Hematopoietic multipotent progenitor cell (in vitro differentiated cells): ENCODE results near the gene DTNBP1. TPM values are rescaled to one million over a fixed set of nuclear protein-coding genes. Genes with fewer than 3 reads are reported as not detected.
A peak's percentile ranks its signal among the peaks of the same experiment; 100 is the strongest.
"Not testable (repeated sequence)": the region's sequence is repeated elsewhere in the genome, so short reads cannot be mapped to it uniquely, and the experiment has no call there.

ENCODE experiments used
- DNase-seq, 3 donors: peaks; one replicate each; pipeline ENCODE4 v3.0.0-alpha.2; 2011 to 2015; ENCODE audit warnings: low read depth in 2 of 3, low spot score in 2 of 3
- total RNA-seq: library from RNA; depleted of rRNA; stranded (reverse); fragments of >200 nt; gene quantifications from one replicate; pipeline ENCODE4 v1.2.3, GENCODE V29; 2012

The DTNBP1 gene
- total RNA-seq, 1 donor = 17.5 TPM

DNA sequence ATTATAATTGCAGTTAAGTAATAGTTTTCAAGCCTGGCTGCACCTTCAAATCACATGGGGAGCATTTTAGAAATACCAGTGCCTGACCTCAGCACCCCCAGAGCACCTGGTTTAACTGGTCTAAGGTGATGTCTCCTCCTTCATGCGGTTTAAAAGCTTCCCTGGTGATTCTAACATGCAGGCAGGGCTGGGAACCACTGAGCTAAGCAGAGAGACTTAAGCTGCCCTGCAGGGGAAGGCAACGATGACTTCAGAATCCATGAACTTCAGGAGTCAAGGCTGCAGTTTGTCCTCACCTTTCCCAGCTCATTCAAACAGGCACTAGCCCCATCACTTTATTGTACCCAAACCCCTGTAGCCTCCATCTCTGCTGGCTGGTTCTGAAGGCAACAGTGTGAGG, 6.1 kb upstream of the DTNBP1 start:
- no peak for DNase-seq

DNA sequence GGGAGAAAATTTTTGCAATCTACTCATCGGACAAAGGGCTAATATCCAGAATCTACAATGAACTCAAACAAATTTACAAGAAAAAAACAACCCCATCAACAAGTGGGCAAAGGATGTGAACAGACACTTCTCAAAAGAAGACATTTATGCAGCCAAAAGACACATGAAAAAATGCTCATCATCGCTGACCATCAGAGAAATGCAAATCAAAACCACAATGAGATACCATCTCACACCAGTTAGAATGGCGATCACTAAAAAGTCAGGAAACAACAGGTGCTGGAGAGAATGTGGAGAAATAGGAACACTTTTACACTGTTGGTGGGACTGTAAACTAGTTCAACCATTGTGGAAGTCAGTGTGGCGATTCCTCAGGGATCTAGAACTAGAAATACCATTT, 4.1 kb upstream of the DTNBP1 start:
- not testable (repeated sequence) for DNase-seq

DNA sequence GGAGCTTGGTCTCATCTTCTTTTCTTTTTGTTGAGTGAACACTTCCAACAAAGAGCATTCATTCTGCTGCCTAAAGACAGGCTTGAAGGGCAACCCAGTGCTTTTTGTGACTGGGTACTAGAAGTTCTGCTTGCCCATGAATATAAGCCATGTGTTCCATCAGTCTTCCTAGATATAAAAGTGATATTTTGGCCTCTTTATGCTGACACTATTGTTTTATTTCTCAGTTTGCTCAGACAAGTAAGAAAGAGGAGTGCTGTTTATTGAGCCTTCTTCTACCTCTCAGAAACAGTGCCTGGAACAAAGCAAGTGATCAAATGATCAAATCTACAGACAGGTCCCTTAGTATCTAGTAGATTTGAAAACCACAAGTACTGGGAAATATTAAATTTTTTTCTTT, 2.4 kb upstream of the DTNBP1 start:
- DNase-seq = no peak

DNA sequence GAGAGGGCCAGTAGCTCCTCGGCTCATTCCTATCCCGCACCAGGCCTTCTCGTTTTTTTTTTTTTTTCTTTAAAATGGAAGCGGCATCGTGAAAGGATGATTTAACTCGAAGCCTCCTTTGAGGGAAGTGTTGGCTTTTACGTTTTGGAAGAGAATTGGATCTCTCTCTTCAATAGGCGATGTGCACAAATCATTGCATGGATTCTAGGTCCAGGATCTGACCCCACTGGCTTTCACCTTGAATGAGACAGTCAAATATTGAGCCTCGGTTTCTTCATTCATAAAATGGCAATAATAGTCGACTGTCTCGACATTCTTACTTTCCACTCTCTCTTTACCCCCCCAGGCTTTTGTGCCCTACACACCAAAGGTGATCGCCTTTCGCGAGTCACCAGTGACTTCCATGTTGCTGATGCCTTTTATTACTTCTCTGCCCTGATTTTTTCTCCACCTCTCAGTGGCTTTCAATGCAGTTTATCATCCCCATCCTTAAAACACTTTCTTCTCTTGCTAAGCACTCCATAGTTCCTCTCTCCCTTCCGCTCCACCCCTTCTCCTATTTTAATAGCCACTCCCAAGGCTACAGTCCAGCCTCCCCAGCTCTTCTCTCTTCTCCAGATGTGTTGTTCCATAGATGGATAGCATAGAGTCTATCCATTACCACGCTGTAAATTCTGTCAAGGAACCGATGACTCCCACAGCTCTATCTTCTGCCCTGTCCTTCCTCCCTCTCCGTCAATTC, 473 bp upstream of the DTNBP1 start:
- no peak for DNase-seq

DNA sequence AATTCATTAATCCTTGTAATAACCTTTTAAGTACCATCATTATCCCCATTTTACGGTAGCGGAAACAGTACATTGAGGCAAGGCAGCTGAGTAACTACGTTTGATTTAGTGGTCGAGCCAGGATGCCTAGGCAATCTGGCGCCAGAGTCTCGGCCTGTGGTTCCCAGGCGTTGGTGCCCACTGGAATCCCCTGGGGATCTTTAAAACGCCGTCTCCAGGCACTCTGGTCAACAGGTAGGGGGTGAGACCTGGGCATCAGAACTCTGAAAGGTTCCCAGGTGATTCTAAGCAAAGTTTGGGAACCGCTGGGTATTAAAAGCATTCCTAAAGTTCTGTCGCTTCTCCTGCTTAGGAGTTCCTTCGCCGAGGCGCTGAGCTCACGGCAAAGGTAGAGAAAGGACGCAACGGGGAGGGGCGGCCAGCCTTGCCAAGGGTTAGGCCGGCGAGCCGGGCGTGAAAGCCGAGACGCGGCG, 939 bp downstream of the DTNBP1 start:
- DNase-seq = no peak

DNA sequence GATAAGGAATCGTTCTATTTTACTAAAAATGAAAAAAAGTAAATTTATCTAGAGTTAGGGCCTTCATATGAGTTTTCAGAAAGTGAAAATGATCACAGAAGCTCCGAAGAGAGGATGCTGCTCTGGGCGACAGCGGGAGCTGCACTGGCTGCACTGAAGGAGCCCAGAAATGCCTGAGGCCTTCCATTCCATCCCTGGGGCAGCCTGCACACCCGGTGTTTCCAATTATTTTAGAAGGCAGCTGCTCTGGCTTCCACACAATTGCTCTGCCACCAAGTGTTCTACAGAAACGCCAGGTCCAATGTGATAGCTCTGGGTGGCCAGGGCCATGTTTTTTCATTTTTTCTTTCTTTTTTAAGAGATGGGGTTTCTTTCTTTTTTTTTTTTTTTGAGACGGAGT, 3.6 kb downstream of the DTNBP1 start:
- no peak for DNase-seq

DNA sequence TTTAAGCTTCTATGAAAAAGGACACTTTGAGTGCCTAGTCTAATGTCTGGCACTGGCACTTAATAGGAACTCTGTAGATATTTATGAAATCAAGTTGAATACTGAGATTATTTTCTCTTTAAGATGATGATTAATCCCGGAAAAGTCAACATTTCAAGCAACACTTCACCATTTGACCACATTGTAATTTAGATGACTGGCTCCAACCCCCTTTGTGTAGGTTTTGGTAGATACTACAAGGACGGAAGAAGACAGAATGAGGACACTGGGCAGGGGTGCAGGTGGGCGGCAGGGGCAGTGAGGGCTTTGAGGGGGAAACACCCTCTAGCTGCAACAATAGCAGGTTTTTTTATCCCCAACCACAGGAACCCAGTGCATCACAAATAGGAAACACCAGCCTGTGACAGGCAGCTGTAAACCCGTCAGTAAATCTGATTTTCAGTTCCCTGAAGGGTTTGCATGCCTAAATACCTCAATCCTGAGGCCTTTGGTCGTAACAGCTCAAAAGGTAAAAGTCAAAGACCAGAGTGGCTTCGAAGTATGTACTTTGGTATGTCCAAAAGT, 4.6 kb downstream of the DTNBP1 start:
- DNase-seq = no peak

DNA sequence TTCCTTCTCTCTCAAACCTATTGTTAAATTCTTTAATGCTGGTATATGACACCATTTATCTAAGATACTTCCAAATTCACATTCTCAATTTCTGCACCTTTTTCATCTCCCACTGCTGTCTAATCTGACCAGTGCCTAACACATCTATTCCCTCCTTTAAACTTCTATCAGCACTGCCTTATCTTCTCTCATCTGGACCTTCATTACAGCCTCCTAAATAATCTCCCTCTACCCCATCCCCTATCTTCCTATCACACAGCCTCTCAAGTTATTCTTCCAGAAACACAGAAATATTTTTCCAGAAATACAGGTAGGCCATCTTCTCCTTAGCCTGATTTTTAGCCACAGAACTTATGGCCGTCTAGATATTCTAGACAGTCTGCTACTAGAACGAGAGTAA, 5.5 kb downstream of the DTNBP1 start:
- DNase-seq = no peak

DNA sequence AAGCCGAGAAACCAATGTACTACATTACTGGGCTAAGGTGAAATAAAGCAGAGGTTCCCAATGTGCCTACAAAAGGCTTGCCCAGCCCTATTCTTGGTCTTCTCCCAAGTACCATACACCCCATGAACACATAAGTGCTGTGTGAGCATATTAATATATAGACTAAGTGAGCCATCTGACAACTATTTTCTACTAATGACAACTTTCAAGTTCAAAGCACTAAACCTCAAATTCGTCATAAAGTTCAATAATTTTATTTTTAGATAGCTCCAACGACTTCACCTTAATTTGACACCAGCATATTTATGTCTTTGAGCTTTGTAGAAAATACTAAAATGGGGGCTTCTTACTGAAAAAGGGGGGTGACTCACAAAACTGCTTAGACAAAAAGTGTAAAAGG, 6.7 kb downstream of the DTNBP1 start:
- no peak for DNase-seq

DNA sequence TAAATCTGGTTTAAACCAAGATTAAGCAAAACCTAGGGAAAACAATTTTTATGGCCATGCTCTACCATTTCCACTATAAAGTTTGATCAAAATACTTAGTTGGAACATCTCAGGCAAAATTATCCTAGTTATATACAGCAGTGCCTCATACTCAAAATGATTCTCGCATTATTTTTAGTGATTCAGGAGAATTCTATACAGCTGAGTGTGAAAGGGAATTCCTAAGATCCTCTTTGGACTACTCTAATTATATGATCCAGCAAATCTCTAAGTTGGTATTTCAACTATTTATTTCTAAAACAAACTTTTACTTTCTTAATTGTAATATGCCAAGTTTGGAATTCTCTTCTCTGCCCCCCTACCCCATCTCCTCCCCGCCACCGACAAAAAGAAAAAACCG, 8.6 kb downstream of the DTNBP1 start:
- DNase-seq = no peak

DNA sequence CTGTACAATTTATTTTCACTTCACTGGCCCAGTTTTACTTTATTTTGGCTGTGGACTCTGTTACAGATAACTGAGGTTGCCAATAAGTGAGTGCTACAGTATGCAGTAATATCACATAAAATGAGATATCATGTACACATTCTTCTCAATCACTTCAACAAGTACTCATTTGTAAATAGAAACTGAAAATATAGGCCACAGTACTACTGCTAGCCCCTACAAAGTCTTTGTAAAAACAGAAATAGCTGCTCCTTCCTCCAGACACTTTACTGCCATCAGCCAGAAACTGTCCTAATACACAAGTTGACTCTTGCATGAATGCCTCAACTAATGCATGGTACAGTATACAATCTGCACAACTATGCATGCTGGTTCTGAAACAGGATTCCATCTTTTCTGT, 9.2 kb downstream of the DTNBP1 start:
- no peak for DNase-seq

DNA sequence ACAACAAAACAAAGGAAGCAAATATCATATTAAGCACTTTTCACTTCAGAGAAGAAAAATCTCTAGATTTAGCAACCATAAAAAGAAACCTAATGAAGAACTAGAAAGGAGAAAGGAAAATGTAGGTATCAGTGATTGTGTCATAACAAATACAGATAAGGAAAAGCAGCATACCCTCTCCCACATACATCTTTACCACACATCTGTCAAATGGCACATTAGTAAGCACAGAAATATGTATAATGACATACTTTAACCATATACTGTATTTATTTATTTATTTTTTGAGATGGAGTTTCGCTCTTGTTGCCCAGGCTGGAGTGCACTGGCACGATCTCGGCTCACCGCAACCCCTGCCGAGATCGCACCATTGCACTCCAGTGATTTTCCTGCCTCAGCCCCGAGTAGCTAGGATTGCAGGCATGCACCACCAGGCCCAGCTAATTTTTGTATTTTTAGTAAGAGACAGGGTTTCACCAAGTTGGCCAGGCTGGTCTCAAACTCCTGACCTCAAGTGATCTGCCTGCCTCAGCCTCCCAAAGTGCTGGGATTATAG, 12.7 kb downstream of the DTNBP1 start:
- not testable (repeated sequence) for DNase-seq

DNA sequence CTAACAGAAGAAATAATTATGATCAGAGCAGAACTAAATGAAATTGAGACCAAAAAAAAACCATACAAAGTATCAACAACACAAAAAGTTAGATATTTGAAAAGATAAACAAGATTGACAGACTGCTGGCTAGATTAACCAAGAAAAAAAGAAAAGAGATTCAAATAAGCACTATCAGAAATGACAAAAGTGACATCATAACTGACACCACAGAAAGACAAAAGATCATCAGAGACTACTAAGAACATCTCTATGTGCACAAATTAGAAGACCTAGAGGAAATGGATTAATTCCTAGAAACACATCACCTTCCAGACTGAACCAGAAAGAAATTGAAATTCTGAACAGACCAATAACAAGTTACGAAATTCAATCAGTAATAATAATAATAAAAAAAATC, 17.9 kb downstream of the DTNBP1 start:
- no peak for DNase-seq

DNA sequence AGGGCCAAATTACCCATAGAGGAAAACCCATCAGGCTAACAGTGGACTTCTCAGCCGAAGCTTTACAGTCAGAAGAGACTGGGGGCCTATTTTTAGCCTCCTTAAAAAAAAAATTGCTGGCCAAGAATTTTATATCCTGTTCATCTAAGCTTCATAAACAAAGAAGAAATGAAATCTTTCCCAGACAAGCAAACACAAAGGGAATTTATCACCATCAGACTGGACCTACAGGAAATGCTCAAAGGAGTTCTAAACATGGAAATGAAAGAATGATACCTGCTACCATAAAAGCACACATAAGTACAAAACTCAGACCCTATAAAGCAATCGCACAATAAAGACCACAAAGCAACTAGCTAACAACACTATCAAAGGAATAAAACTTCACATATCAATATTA, 19.3 kb downstream of the DTNBP1 start:
- peak in 1 of 3 donors; percentile 53 for DNase-seq

DNA sequence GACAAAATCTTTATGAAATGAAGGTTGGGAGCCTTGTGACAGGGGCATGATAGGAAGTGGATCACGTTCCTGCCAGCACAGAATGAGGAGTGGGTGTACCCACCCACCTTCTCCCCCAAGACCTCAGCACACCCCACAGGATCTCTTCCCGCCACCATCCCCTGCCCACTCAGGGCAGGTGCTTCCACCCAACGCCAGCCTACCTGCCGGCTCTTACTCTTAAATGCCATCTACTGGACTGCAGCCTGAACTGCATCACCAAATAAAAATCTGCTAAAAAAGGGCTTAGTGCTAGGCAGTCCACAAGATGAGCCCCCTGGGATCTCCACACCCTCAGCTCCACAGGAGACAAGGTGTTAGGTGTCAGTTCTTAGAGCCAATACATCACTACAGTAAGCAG, 20.6 kb downstream of the DTNBP1 start:
- no peak for DNase-seq

DNA sequence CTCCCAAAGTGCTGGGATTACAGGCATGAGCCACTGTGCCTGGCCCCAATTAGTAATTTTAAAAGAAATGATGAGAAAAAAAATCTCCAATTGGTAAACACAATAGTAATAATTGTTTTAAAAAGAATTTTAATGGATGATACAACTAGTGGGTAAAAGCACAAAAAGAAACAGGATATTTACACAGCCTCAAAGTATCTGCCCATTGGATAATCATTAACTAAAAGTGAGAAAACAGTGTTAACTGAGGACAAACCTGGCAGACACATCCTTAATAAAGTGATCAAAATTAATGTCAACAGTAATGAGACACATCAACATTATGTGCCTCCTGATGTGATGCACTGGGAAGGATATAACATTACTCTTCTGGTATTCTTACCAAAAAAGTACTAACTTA, 24.5 kb downstream of the DTNBP1 start:
- no peak for DNase-seq

DNA sequence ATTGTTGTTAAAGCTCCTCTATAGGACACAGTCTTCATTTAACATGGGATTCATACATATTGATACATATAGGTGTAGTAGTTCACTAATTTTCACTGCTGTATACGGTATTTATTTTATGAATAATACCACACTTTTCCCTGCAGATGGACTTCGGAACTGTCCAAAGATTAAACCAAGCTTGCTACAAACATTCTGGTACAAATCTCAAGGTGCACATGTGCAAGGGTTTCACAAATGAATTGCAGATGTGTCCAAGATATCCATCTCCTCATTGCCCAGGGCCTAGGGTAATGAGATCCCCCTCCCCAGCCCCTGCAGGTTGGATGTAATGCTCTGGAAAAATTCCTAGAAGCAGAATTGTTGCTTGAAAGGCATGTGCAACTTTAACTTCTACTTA, 31.4 kb downstream of the DTNBP1 start:
- DNase-seq = no peak

DNA sequence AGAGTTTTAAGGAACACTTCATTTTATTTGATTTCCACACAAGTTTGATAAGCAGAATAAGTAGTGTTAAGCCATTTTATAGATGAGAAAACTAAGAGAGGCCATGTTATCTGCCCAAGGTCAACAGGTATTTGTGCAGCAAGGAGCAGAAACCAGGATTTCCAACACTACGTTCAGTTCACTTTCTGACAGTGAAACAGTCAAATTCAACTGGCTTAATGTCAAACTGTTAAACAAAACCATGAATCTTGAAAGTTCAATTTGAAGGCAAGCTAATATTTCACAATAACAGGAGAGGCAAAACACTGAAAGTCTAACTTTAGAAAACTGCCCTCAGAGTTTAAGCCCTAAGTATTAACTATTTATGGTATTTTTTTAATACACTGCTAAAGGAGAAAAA, 32.6 kb downstream of the DTNBP1 start:
- DNase-seq = no peak

DNA sequence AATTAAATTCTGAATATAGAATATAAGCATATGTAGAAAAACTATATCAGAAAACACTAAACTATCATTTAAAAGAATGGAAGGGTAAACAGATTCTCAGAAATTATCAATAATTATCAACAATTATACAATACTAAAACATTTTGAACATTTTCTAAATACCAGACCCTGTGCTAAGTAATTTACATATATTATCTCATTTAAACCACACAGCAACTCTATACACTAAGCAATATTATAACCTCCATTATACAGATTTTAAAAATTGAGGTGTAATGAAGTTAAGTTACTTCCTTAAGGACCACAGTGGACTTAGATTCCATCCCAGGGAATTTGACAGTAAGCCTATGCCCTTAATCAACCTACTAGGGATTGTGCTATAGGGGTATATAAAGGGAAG, 33.3 kb downstream of the DTNBP1 start:
- no peak for DNase-seq

DNA sequence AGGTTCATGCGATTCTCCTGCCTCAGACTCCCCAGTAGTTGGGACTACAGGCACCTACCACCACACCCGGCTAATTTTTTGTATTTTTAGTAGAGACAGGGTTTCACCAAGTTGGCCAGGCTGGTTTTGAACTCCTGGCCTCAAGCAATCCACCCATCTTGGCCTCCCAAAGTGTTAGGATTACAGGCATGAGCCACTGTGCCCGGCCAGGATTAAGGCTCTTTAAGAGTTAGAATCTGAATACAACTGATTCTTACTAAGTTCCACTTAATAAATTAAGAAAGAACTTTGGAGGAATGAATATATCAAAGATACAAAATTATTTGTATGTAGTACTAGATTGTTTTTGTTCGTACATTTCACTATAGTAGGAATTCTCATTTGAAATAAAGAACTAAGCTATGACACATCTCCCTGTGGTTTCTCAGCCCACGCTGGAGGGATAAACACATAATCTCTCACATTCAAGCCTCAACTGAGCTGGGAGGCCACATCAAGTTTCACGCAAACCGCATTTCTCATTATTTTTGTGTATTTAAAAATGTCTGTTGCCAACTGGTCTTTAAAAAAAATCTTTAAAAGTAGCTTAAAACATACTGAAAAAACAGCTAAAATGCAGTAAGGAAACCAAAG, 34.2 kb downstream of the DTNBP1 start:
- peak in 1 of 3 donors; percentile 16 for DNase-seq

DNA sequence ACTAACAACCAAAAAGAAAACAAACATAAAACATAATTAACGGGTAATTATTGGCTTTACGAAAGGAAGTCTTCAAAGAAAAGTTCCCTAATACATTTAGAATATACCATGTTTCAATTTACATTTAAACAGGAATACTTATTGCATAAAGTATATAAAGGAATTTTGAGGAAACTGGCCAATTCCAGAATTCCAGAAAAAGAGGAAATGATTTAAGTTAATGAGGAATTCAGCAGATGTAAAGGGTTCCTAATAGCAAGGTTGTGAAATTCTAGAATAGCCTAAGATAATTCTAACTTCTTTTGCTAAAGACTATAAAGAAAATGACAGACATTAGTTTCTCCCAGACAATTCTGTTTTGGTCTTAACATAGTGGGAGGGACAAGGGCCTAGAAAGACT, 35.0 kb downstream of the DTNBP1 start:
- DNase-seq = no peak
